Measurements from ENCODE around the gene MRNIP.

Gene MRNIP

DNA sequence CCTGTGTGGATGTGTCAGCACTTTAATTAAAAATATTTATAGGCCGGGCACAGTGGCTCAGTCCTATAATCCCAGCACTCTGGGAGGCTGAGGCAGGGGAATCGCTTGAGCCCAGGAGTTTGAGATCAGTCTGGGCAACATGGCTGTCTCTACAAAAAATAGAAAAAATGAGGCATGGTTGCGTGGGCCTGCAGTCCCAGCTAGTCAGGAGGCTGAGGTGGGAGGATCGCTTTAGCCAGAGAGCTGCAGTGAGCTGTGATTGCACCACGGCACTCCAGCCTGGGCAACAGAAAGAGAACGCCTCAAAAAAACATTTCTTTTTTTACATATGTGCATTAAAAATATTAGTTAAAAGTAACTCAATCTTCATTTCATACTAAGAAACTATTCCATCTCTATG lies 42.8 kb upstream of the MRNIP start:
- Histone ChIP-seq H3K9ac (no peak overlapping the region; the same call in 1 of the 2 replicates), H3K9me3 (no peaks in the 10 kb centered on the region), H3K27me3 (no peaks in the 10 kb centered on the region), H3K27ac (no peak overlapping the region), H3K36me3 (peaks cover 92% of the 10 kb centered on the region), H4K20me1 (peaks cover 73% of the 10 kb centered on the region), H3K4me3 (no peak overlapping the region), H3K4me2 (no peak overlapping the region), H3K4me1 (peaks cover 20% of the 10 kb centered on the region)
- TF ChIP-seq Cebpa-rat (IDR thresholded peaks at IDR 0.05): no peak

DNA sequence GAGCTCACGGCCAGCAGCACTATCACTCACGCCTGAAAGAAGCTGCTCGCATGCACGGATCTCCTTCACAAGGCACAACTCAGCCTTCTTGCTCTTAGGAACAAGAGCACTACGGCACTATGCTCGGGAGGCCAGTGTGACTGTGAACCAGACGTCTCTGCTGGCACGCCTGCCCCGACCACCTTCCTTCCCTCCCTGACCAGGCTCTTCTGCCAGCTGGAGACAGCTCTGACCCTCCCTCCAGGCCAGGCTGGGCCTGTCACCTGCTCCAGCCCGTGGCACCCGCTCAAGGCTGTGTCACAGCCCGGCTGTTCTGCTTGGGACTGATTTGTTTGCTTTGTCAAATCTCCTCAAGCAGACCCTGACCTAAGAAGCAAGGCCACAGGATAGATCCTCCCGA lies 42.1 kb upstream of the MRNIP start:
- H3K9me3 ChIP-seq: no peaks in the 10 kb centered on the region
- peaks cover 70% of the 10 kb centered on the region for H4K20me1 ChIP-seq
- H3K4me1 ChIP-seq: peaks cover 13% of the 10 kb centered on the region
- H3K36me3 ChIP-seq: peaks cover 95% of the 10 kb centered on the region
- no peak for TF ChIP-seq Cebpa-rat (IDR thresholded peaks at IDR 0.05)
- no peak overlapping the region for H3K4me2 ChIP-seq
- no peak overlapping the region for H3K9ac ChIP-seq
- H3K27ac ChIP-seq: no peak overlapping the region
- no peaks in the 10 kb centered on the region for H3K27me3 ChIP-seq
- H3K4me3 ChIP-seq: no peak overlapping the region

DNA sequence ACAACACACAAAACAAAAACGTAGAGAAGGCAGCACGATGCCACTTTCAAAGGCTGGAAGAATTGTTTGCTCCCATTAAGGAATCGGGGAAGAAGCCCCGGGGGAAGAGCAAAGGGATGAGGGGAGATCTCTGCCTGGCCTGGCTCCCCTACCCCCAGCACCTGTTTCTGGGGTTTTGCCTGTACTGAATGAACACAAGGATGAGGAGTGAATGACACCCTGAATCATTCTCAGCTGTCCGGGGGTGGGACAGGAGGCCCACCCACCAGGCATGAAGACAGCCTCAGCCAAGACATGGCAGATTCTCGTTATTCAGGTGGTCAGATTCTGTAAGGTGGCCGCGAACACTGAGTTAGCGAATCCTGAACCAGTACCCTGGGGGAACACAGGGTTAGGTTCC lies 41.6 kb upstream of the MRNIP start:
- Histone ChIP-seq H3K27ac (no peak overlapping the region), H3K4me3 (no peak overlapping the region), H3K9me3 (no peaks in the 10 kb centered on the region), H3K4me1 (peaks cover 8% of the 10 kb centered on the region), H3K36me3 (peaks cover 100% of the 10 kb centered on the region), H4K20me1 (peaks cover 70% of the 10 kb centered on the region), H3K4me2 (no peak overlapping the region), H3K9ac (no peak overlapping the region), H3K27me3 (no peaks in the 10 kb centered on the region)
- no peak for TF ChIP-seq Cebpa-rat (IDR thresholded peaks at IDR 0.05)

DNA sequence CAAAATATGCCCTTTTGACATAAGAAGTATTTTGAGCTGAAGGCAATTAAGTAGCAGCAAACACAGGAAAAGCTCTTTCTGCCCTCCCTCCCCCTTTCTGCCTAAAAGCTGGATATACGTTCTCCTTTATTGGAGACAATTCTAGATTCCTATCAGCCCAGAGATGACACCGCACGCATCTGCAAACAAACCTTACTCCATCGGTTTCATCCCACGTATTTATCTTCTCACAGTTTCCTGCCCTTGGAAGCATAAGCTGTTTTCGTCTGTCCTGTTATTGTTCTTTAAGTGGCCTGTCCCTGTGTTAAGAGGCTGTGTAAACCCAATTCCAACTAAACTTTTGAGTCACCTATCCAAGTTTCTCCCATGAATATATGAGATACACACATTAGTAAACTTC lies 37.2 kb upstream of the MRNIP start:
- Histone ChIP-seq H3K36me3 (peaks cover 100% of the 10 kb centered on the region), H3K4me2 (no peak overlapping the region), H3K4me1 (no peaks in the 10 kb centered on the region)

DNA sequence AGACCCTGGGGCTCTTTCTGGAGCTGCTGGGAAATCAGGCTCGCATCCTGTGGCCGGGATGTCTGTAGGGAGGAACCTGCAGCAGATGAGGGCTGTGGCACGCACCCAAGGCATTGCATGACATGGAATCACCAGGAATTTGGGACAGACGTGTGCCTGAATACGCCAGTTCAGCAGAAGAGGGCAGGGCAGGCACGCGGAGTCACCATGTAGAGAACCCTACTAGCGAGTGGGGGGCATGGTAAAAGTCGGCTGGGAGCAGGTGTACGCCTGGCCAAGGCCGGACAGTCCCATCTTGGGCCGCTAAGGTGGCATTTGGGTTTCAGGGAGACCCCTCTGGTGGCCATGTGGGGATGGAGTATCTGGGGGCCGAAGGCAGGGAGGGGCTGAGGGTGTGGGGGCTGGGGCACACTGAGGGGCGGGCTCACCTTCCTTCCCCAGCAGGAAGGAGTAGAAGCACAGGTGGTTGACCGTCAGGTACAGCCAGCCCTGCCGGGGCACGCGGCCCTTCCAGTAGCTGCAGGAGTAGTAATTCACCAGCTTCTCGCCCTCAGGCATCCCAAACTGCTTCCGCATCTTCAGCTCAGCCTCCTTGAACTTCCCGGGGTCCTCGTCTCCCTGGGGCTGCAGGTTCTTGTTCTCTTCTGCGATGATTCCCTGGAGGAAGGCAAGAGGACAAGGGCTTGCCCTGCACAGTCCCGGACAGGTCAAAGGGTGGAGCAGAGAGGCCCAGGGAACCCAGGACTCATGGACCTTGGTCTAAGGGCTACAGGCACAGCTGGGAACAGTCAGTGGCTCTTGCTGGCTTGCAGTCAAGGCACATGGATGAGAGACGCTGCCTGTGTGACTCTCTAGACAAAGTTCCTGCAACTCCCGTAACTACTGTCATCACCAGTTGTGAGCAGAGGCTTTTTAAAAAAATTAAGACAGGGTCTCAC lies 35.6 kb upstream of the MRNIP start:
- Histone ChIP-seq H4K20me1 (peaks cover 35% of the 10 kb centered on the region), H3K9me3 (no peaks in the 10 kb centered on the region), H3K36me3 (peaks cover 100% of the 10 kb centered on the region), H3K27me3 (no peaks in the 10 kb centered on the region), H3K4me2 (no peak overlapping the region), H3K4me3 (no peak overlapping the region), H3K9ac (no peak overlapping the region), H3K27ac (no peak overlapping the region), H3K4me1 (no peaks in the 10 kb centered on the region)
- TF ChIP-seq Cebpa-rat (IDR thresholded peaks at IDR 0.05): no peak

More for the DNA sequence above, 37.2 kb upstream of the MRNIP start:
- H3K9me3 ChIP-seq: no peaks in the 10 kb centered on the region
- no peak overlapping the region for H3K27ac ChIP-seq
- no peak overlapping the region for H3K4me3 ChIP-seq
- H3K27me3 ChIP-seq: no peaks in the 10 kb centered on the region
- no peak for TF ChIP-seq Cebpa-rat (IDR thresholded peaks at IDR 0.05)
- peaks cover 41% of the 10 kb centered on the region for H4K20me1 ChIP-seq
- no peak overlapping the region for H3K9ac ChIP-seq

DNA sequence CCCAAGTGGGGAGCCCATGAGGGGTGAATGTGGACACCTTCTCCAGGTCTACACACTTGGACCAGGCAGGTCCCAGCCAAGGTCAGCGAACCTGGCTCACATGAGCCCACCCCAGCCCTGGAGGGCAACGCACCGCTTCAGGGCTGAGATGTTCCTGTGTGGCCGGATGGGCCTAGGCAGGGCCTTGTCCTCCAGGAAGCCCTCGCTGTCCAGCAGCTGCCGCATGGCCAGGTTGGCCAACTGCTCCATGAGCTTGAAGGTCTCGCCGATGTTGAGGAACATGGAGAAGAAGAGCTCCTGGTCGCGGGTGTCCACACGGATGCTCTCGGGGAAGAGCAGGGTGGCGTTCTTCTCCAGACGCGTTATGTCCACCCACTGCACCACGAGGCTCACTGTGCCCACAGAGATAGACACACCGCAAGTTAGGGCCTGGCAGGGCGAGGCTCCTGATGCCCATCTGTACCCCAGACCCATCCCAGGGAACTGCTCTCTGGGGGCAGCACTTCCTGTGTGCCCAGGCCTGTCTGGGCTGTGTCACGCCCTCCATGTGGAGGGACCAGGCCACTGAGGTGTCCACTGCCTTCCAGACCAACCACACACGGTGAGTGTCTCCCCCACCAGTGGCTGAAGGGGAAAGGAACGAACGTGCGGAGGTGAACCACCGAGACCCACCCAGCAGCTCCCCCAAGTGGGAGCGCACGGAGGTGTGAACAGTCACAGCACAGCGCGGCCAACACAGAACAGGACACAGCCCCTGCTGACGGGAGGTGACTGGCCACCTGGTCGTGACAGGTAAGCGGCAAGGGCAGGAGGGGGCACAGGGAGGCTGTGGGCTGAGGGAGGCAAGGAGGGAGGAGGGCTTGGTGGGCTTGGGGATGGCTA lies 34.7 kb upstream of the MRNIP start:
- Histone ChIP-seq H4K20me1 (peaks cover 35% of the 10 kb centered on the region), H3K4me2 (no peak overlapping the region), H3K36me3 (peaks cover 100% of the 10 kb centered on the region), H3K27me3 (no peaks in the 10 kb centered on the region), H3K9ac (no peak overlapping the region), H3K9me3 (no peaks in the 10 kb centered on the region), H3K27ac (no peak overlapping the region), H3K4me3 (no peak overlapping the region), H3K4me1 (no peaks in the 10 kb centered on the region)
- TF ChIP-seq Cebpa-rat (IDR thresholded peaks at IDR 0.05): no peak

DNA sequence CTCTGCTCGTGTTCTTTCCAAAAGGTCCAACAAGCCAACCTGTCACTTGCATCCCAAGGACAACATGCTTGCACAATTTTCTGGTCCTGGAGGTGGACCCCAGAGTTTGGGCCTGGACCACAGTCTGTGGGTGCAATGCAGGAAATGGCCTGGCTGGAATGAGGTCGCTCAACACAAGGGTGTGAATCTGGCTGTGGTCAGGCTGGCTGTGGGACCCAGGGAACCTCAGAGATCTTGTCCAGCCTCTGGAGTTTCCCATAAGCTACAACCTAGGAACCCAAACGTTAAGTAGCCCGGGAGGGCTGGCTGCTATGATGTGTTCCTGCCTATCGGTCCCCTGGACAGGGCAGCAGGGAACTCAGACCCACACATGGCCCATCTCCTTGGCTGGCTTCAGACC lies 33.6 kb upstream of the MRNIP start:
- Histone ChIP-seq H3K36me3 (peaks cover 100% of the 10 kb centered on the region), H3K4me2 (no peak overlapping the region), H3K9me3 (no peaks in the 10 kb centered on the region; the same call in 1 of the 2 replicates), H4K20me1 (peaks cover 35% of the 10 kb centered on the region), H3K27ac (no peak overlapping the region), H3K9ac (no peak overlapping the region), H3K27me3 (no peaks in the 10 kb centered on the region), H3K4me3 (no peak overlapping the region), H3K4me1 (no peaks in the 10 kb centered on the region)
- TF ChIP-seq Cebpa-rat (IDR thresholded peaks at IDR 0.05): no peak

DNA sequence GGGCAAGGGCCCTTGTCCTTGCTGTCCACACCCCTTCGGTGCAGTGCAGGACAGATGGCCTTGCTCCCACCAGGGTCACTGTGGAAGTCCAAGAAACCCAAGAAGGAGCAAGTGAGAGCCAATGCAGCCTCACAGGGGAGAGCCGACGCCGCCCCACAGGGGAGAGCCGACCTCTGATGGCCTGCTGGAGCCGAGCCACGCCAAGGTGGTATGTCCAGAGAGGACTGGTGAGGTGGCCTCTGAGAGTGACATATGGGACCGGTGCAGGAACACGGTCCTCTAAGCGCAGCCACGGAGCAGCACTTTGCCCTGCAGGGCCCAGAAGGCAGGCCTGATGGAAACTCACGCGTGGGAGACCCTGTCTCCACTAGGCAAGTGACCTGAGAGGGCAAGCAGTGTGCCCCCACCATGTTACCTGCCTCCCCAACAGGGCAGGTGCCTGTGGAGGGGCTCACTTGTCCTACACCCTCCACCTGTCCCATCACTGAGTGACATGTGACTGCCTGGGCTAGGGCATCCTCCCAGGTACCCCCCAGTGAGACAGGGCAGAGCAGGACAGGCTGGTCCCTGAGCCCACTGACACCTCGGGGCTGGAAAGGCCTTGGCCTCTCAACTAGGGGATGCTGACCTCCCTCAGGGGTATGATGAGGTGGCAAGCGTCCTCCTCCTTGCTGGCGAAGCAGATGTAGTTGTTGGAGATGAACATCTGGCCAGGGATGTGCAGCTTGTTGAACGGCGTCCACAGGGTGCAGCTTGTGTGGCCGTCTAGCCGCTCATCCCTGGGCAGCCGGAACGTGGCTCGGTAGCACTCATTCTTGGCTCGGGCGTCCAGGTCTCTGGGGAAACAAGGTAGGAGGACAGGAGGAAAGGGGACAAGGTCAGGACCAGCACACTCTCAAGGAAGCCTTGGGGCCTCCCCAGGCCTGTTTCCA lies 32.4 kb upstream of the MRNIP start:
- H3K9ac ChIP-seq: no peak overlapping the region
- H3K27me3 ChIP-seq: no peaks in the 10 kb centered on the region
- no peak overlapping the region for H3K4me3 ChIP-seq
- H3K4me1 ChIP-seq: no peaks in the 10 kb centered on the region
- peaks cover 12% of the 10 kb centered on the region for H3K9me3 ChIP-seq
- peaks cover 100% of the 10 kb centered on the region for H3K36me3 ChIP-seq
- H3K27ac ChIP-seq: no peak overlapping the region
- no peak overlapping the region for H3K4me2 ChIP-seq
- no peak for TF ChIP-seq Cebpa-rat (IDR thresholded peaks at IDR 0.05)
- peaks cover 33% of the 10 kb centered on the region for H4K20me1 ChIP-seq

DNA sequence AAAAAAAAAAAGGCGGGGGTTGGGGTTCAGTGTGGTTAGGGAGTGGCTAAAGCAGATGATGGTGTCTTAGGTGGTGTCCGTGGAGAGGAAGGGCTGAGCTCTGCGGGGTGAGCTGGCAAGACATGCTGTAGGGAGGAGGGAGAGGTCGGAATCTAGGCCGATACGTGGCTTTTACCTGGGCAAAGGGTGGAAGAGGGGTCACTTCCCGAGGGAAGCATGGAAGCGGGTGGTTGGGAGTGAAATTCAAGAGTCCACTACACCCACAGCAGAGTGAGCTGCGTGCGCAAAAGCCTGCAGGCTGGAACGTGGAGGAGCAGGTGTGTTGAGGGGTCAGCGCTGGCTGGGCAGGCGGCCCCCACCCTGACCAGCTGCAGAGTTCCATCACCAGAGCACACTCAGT lies 31.3 kb upstream of the MRNIP start:
- Histone ChIP-seq H3K27ac (no peak overlapping the region), H4K20me1 (peaks cover 24% of the 10 kb centered on the region; the same call in 1 of the 2 replicates), H3K4me1 (no peaks in the 10 kb centered on the region), H3K4me3 (no peak overlapping the region), H3K27me3 (no peaks in the 10 kb centered on the region), H3K4me2 (no peak overlapping the region), H3K9ac (no peak overlapping the region), H3K36me3 (peaks cover 100% of the 10 kb centered on the region), H3K9me3 (peaks cover 24% of the 10 kb centered on the region)
- TF ChIP-seq Cebpa-rat (IDR thresholded peaks at IDR 0.05): no peak

Data from BLaER1 (cell line).